ENCODE measurements around the gene MAP2K3. TPM values are rescaled to one million over a fixed set of nuclear protein-coding genes. Genes with fewer than 3 reads are reported as not detected.
A peak's percentile ranks its signal among the peaks of the same experiment; 100 is the strongest.

MAP2K3 gene
- total RNA-seq, 1 experiment from 2014 or later: 39.7 TPM

DNA sequence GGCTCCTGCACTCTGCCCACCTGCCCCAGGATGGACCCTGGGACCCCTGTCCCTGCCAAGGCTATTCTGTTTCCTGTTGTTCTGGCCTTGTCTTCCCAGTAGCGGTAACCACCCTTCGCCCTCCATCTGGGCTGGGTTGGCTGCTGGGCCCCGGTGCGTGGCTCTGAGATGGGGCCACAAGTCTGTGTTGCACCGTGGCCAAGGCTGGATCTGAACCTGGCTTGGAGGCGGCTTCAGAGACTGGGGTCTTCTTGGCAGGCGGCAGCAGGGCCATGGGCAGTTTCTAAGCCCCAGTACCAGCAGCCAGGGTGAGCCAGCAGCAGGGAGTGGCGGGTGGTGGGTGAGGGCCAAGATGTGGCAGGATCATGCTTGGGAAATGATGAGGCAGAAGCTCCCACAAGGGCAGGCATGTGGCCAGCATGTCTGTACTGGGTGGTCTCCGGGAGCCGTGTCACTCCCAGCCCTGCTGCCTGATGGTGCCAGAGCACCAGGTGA lies 12.6 kb downstream of the MAP2K3 start:
- TF ChIP-seq, protein P1, sequence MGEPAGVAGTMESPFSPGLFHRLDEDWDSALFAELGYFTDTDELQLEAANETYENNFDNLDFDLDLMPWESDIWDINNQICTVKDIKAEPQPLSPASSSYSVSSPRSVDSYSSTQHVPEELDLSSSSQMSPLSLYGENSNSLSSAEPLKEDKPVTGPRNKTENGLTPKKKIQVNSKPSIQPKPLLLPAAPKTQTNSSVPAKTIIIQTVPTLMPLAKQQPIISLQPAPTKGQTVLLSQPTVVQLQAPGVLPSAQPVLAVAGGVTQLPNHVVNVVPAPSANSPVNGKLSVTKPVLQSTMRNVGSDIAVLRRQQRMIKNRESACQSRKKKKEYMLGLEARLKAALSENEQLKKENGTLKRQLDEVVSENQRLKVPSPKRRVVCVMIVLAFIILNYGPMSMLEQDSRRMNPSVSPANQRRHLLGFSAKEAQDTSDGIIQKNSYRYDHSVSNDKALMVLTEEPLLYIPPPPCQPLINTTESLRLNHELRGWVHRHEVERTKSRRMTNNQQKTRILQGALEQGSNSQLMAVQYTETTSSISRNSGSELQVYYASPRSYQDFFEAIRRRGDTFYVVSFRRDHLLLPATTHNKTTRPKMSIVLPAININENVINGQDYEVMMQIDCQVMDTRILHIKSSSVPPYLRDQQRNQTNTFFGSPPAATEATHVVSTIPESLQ (CRISPR knock-in tag; IDR thresholded peaks at IDR 0.05): no peak
- TF ChIP-seq TCF7 (CRISPR knock-in tag; IDR thresholded peaks at IDR 0.05; ENCODE audit: low read depth) (no peak; the same call in 1 of the 2 replicates), SMAD3 (CRISPR knock-in tag; IDR thresholded peaks at IDR 0.05; ENCODE audit: borderline replicate concordance) (no peak), SMAD4 (CRISPR knock-in tag; IDR thresholded peaks at IDR 0.05) (no peak), ELF4 (CRISPR knock-in tag; IDR thresholded peaks at IDR 0.05; ENCODE audit: low read depth) (no peak), ZNF232 (CRISPR knock-in tag; IDR thresholded peaks at IDR 0.05) (no peak), TEAD4 (CRISPR knock-in tag; IDR thresholded peaks at IDR 0.05) (no peak), OVOL2 (CRISPR knock-in tag; IDR thresholded peaks at IDR 0.05; ENCODE audit: borderline replicate concordance) (no peak), NFATC4 (CRISPR knock-in tag; IDR thresholded peaks at IDR 0.05) (no peak), GTF2I (CRISPR knock-in tag; conservative IDR thresholded peaks at IDR 0.05) (no peak), CBFB (CRISPR knock-in tag; IDR thresholded peaks at IDR 0.05; ENCODE audit: low read depth) (no peak), SOX15 (CRISPR knock-in tag; IDR thresholded peaks at IDR 0.05) (no peak), ZNF396 (CRISPR knock-in tag; IDR thresholded peaks at IDR 0.05; ENCODE audit: borderline replicate concordance) (no peak), ZNF121 (CRISPR knock-in tag; IDR thresholded peaks at IDR 0.05) (no peak)
- TF ChIP-seq, protein P2, sequence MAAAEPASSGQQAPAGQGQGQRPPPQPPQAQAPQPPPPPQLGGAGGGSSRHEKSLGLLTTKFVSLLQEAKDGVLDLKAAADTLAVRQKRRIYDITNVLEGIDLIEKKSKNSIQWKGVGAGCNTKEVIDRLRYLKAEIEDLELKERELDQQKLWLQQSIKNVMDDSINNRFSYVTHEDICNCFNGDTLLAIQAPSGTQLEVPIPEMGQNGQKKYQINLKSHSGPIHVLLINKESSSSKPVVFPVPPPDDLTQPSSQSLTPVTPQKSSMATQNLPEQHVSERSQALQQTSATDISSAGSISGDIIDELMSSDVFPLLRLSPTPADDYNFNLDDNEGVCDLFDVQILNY (CRISPR knock-in tag; IDR thresholded peaks at IDR 0.05): no peak
- TF ChIP-seq, protein P3, sequence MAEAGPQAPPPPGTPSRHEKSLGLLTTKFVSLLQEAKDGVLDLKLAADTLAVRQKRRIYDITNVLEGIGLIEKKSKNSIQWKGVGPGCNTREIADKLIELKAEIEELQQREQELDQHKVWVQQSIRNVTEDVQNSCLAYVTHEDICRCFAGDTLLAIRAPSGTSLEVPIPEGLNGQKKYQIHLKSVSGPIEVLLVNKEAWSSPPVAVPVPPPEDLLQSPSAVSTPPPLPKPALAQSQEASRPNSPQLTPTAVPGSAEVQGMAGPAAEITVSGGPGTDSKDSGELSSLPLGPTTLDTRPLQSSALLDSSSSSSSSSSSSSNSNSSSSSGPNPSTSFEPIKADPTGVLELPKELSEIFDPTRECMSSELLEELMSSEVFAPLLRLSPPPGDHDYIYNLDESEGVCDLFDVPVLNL (CRISPR knock-in tag; IDR thresholded peaks at IDR 0.05; ENCODE audit: borderline replicate concordance, low read depth): no peak
- TF ChIP-seq, protein P4, sequence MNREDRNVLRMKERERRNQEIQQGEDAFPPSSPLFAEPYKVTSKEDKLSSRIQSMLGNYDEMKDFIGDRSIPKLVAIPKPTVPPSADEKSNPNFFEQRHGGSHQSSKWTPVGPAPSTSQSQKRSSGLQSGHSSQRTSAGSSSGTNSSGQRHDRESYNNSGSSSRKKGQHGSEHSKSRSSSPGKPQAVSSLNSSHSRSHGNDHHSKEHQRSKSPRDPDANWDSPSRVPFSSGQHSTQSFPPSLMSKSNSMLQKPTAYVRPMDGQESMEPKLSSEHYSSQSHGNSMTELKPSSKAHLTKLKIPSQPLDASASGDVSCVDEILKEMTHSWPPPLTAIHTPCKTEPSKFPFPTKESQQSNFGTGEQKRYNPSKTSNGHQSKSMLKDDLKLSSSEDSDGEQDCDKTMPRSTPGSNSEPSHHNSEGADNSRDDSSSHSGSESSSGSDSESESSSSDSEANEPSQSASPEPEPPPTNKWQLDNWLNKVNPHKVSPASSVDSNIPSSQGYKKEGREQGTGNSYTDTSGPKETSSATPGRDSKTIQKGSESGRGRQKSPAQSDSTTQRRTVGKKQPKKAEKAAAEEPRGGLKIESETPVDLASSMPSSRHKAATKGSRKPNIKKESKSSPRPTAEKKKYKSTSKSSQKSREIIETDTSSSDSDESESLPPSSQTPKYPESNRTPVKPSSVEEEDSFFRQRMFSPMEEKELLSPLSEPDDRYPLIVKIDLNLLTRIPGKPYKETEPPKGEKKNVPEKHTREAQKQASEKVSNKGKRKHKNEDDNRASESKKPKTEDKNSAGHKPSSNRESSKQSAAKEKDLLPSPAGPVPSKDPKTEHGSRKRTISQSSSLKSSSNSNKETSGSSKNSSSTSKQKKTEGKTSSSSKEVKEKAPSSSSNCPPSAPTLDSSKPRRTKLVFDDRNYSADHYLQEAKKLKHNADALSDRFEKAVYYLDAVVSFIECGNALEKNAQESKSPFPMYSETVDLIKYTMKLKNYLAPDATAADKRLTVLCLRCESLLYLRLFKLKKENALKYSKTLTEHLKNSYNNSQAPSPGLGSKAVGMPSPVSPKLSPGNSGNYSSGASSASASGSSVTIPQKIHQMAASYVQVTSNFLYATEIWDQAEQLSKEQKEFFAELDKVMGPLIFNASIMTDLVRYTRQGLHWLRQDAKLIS (CRISPR knock-in tag; IDR thresholded peaks at IDR 0.05; ENCODE audit: borderline replicate concordance): no peak
- no peaks in the 10 kb centered on the region for H3K4me1 Mint-ChIP-seq
- ChIA-PET POLR2A (no interaction called here), CTCF (interaction anchor here (0.5 to 1.5 kb wide), 4 partner anchors 9 to 90 kb away, joined by 3 to 5 read pairs (median 3); no protein-coding TSS in a partner anchor)
- DNase-seq (ENCODE audit: low spot score) (no peak), ATAC-seq (no peak)
- peaks cover 3% of the 10 kb centered on the region; the same call in 1 of the 2 replicates for H3K27me3 Mint-ChIP-seq (ENCODE audit: low read depth)
- no peak overlapping the region for H3K27ac Mint-ChIP-seq
- H3K4me3 Mint-ChIP-seq: no peak overlapping the region
- H3K9me3 Mint-ChIP-seq: peaks cover 15% of the 10 kb centered on the region
- peaks cover 53% of the 10 kb centered on the region for H3K36me3 Mint-ChIP-seq

DNA sequence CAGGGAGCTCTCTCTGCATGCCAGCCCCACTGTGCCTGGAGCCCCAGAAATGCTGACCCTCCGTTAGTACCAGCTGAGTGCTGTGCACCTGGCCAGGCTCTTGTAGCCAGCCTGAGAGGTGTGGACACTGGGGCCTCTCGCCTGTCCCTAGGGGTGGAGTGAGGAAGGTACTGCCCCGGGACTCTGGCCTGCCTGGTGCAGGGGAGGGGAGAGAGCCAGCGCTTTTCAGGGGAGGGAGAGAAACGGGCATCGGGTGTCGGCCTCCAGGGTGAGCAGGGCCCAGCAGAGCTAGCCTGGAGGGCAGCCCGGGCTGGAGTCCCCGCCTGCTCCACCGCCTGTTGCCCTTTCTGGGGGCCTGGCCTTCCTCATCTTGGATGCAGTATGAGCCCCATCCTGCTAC lies 13.1 kb downstream of the MAP2K3 start:
- ChIA-PET CTCF (interaction anchor here (0.7 to 1.5 kb wide), 3 partner anchors 8 to 14 kb away, joined by 3 read pairs; no protein-coding TSS in a partner anchor), POLR2A (no interaction called here)
- Mint-ChIP-seq H3K4me1 (no peaks in the 10 kb centered on the region), H3K9me3 (peaks cover 15% of the 10 kb centered on the region), H3K36me3 (peaks cover 53% of the 10 kb centered on the region), H3K4me3 (no peak overlapping the region), H3K27ac (no peak overlapping the region), H3K27me3 (ENCODE audit: low read depth) (peaks cover under 1% of the 10 kb centered on the region; the same call in 1 of the 2 replicates)
- TF ChIP-seq NR3C1 (CRISPR knock-in tag; conservative IDR thresholded peaks at IDR 0.05; ENCODE audit: low read depth): no peak
- TF ChIP-seq, protein P5, sequence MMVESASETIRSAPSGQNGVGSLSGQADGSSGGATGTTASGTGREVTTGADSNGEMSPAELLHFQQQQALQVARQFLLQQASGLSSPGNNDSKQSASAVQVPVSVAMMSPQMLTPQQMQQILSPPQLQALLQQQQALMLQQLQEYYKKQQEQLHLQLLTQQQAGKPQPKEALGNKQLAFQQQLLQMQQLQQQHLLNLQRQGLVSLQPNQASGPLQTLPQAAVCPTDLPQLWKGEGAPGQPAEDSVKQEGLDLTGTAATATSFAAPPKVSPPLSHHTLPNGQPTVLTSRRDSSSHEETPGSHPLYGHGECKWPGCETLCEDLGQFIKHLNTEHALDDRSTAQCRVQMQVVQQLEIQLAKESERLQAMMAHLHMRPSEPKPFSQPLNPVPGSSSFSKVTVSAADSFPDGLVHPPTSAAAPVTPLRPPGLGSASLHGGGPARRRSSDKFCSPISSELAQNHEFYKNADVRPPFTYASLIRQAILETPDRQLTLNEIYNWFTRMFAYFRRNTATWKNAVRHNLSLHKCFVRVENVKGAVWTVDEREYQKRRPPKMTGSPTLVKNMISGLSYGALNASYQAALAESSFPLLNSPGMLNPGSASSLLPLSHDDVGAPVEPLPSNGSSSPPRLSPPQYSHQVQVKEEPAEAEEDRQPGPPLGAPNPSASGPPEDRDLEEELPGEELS (CRISPR knock-in tag; IDR thresholded peaks at IDR 0.05): no peak
- peak; percentile 30 for DNase-seq (ENCODE audit: low spot score)
- ATAC-seq: peak; percentile 57

Data from WTC11 (cell line).